Fibroblast of mammary gland (primary cell): ENCODE data around the gene TLE4.

Source experiments
- DNase-seq: peaks from one replicate; pipeline ENCODE4 v3.0.0-alpha.2; 2010; ENCODE audit warnings: low read depth
- H3K4me3 ChIP-seq: 2 replicates; pipeline ENCODE4 v1.5.1; 2011; ENCODE audit warnings: low read depth, mild to moderate bottlenecking, low read length, moderate library complexity; ENCODE audit not compliant: control insufficient read depth
- CTCF ChIP-seq: conservative IDR thresholded peaks from 2 replicates; pipeline ENCODE4 v1.5.1; 2011; ENCODE audit warnings: low read depth, low read length, inconsistent platforms; ENCODE audit not compliant: control insufficient read depth, insufficient read depth

TLE4 gene

GRCh38 chr9:79765466-79765865 lies 193.7 kb downstream of the TLE4 start:
- no peak for TF ChIP-seq CTCF
- no peak for DNase-seq
- no peak overlapping the region for H3K4me3 ChIP-seq

DNA sequence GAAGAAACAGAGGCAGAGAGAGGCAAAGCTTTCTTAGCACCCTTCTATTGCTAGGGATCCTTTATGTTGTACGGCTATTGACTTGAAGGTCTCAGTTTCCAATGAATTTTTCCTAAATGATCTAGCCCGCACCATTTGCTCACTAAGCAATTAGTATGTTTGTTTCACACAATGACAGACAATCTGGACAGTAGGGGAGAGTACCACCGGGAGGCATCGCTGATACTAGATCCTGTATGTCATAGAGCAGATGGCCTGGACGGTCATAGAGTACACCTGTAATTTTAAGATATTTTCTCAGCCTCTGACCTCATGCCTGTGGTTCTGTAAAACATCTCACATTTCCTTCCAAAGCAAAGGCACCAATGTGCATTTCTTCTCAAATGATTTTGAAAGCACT lies 194.3 kb downstream of the TLE4 start:
- DNase-seq, result no peak
- no peak for TF ChIP-seq CTCF
- H3K4me3 ChIP-seq, result no peak overlapping the region

DNA sequence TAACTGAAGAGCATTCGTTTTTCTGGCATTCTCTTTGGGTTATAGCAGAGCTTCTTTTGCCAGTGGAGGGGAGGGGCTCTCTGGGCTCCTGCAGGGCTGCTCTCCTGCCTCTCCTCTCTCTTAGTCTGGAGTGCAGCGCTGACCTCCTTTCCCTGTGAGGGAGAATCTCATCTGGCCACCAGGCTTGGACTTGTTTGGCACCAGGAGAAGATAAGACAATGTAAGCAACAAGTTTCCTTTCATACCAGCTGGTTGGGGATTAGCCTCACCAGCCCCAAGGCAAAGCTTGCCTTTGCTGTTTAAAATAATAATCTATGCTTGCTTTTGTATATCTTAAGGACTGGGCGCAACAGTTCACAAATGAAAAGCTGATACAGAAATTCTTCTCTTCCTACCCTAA lies 196.4 kb downstream of the TLE4 start:
- DNase-seq, result no peak
- no peak overlapping the region for H3K4me3 ChIP-seq
- no peak for TF ChIP-seq CTCF

GRCh38 chr9:79769476-79770275 lies 197.9 kb downstream of the TLE4 start:
- no peak overlapping the region for H3K4me3 ChIP-seq
- TF ChIP-seq CTCF, result no peak
- DNase-seq, result no peak

DNA sequence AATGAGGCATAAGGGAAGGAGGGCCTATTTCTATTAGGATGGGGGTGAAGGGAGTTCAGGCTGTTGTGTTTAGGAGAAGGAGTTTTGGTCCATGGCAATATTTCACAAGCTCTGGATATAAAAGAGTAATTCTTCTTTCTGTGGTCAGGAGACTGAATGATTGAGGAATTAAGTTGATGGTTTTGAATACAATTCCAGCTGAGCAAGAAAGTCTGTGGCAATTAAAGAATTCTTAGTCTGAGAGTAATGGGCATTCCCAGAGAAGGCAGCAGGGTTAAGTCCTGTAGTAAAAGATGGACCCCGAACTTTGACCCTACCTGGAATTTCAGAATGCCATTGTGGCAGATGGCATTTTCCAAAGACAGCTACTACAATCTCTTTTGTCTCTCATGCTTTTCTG lies 202.6 kb downstream of the TLE4 start:
- TF ChIP-seq CTCF, result no peak
- H3K4me3 ChIP-seq, result no peak overlapping the region
- no peak for DNase-seq
